ENCODE measurements around the gene LOXL3. TPM values are rescaled to one million over a fixed set of nuclear protein-coding genes. Genes with fewer than 3 reads are reported as not detected.

Gene LOXL3
- total RNA-seq, result not detected

- DNase-seq, result peak; percentile 69
Observed at GRCh38 chr2:74553892-74554819, at the start of gene LOXL3, which contains the start of gene DOK1. LOXL3 (minus strand) TSS chr2:74553942; CDS start chr2:74552634, 1,308 bp downstream. DOK1 (plus strand) TSS chr2:74554720; CDS start chr2:74554755, 35 bp downstream.

- DNase-seq, result no peak
Observed at GRCh38 chr2:74602586-74603281, 49.0 kb upstream of the LOXL3 start.

- DNase-seq, result no peak
Observed at GRCh38 chr2:74599676-74600075, 45.9 kb upstream of the LOXL3 start.

GRCh38 chr2:74597410-74597809 lies 43.7 kb upstream of the LOXL3 start:
- no peak for DNase-seq

- no peak for DNase-seq
Observed at GRCh38 chr2:74596584-74596983, 42.8 kb upstream of the LOXL3 start.

- no peak for DNase-seq
Observed at GRCh38 chr2:74593826-74594772, 40.4 kb upstream of the LOXL3 start.

- no peak for DNase-seq
Observed at GRCh38 chr2:74588664-74589063, 34.9 kb upstream of the LOXL3 start.

- DNase-seq, result peak; percentile 43
Observed at GRCh38 chr2:74587664-74588277, 34.0 kb upstream of the LOXL3 start.

GRCh38 chr2:74585406-74586185 lies 31.9 kb upstream of the LOXL3 start:
- DNase-seq, result no peak

- DNase-seq, result no peak
Observed at GRCh38 chr2:74584088-74584645, 30.4 kb upstream of the LOXL3 start.

- DNase-seq, result no peak
Observed at GRCh38 chr2:74583504-74583903, 29.8 kb upstream of the LOXL3 start.

GRCh38 chr2:74582184-74582583 lies 28.4 kb upstream of the LOXL3 start:
- no peak for DNase-seq

GRCh38 chr2:74581463-74581862 lies 27.7 kb upstream of the LOXL3 start:
- DNase-seq, result no peak

- DNase-seq, result no peak
Observed at GRCh38 chr2:74578408-74578807, 24.7 kb upstream of the LOXL3 start.

GRCh38 chr2:74577448-74577847 lies 23.7 kb upstream of the LOXL3 start:
- DNase-seq, result no peak

- no peak for DNase-seq
Observed at GRCh38 chr2:74576863-74577229, 23.1 kb upstream of the LOXL3 start.

- DNase-seq, result no peak
Observed at GRCh38 chr2:74576211-74576862, 22.6 kb upstream of the LOXL3 start.

GRCh38 chr2:74575320-74575719 lies 21.6 kb upstream of the LOXL3 start:
- DNase-seq, result no peak

- DNase-seq, result no peak
Observed at GRCh38 chr2:74573747-74574562, 20.2 kb upstream of the LOXL3 start.

Measured in effector CD4-positive, alpha-beta T cell (primary cell).